NCI-H2196 (cell line): ENCODE results near the gene ZFP92.
A peak's percentile ranks its signal among the peaks of the same experiment; 100 is the strongest.

ENCODE experiments used
- DNase-seq: peaks from one replicate; lab custom pipeline; 2025; ENCODE audit not compliant: unreplicated experiment; lab: John Stamatoyannopoulos, UW

Gene ZFP92

GRCh38 chrX:153454901-153455550, 43.8 kb downstream of the ZFP92 start:
- DNase-seq = no peak

- peak; percentile 40 for DNase-seq
Observed at GRCh38 chrX:153455571-153455970, 44.3 kb downstream of the ZFP92 start.

- DNase-seq = peak; percentile 75
Observed at GRCh38 chrX:153456161-153456560, 44.9 kb downstream of the ZFP92 start.

GRCh38 chrX:153456704-153457103, 45.4 kb downstream of the ZFP92 start:
- DNase-seq = no peak

GRCh38 chrX:153457136-153457825, 46.0 kb downstream of the ZFP92 start:
- no peak for DNase-seq

GRCh38 chrX:153457827-153458466, 46.7 kb downstream of the ZFP92 start:
- no peak for DNase-seq

- no peak for DNase-seq
Observed at GRCh38 chrX:153458476-153458875, 47.2 kb downstream of the ZFP92 start.

GRCh38 chrX:153459986-153460385, 48.7 kb downstream of the ZFP92 start:
- DNase-seq = no peak

GRCh38 chrX:153460826-153461225, 49.6 kb downstream of the ZFP92 start:
- peak; percentile 18 for DNase-seq
